Endodermal cell (in vitro differentiated cells): ENCODE measurements around the gene GM2A. TPM values are rescaled to one million over a fixed set of nuclear protein-coding genes. Genes with fewer than 3 reads are reported as not detected.
A peak's percentile ranks its signal among the peaks of the same experiment; 100 is the strongest.

Experiments
- DNase-seq: peaks from one replicate; pipeline ENCODE4 v3.0.0-alpha.2; 2017
- H3K27ac ChIP-seq: 2 replicates; pipeline ENCODE4 v1.5.1; 2013; ENCODE audit warnings: mild to moderate bottlenecking, low read depth, low read length, moderate library complexity
- H3K27me3 ChIP-seq: 2 replicates; pipeline ENCODE4 v1.6.1; 2013; ENCODE audit warnings: mild to moderate bottlenecking, low read length, moderate library complexity; ENCODE audit not compliant: insufficient read depth, control insufficient read depth, poor library complexity, severe bottlenecking
- H3K36me3 ChIP-seq: 2 replicates; pipeline ENCODE4 v1.7.0; 2013; ENCODE audit warnings: mild to moderate bottlenecking, low read length, moderate library complexity; ENCODE audit not compliant: control insufficient read depth, insufficient read depth
- H3K4me1 ChIP-seq: one replicate; pipeline ENCODE4 v1.7.0; 2013; ENCODE audit warnings: low read length; ENCODE audit not compliant: control insufficient read depth, insufficient read depth
- H3K4me3 ChIP-seq: 2 replicates; pipeline ENCODE4 v1.5.1; 2013; ENCODE audit warnings: mild to moderate bottlenecking, low read length, moderate library complexity
- H3K9ac ChIP-seq: 2 replicates; pipeline ENCODE4 v1.6.1; 2013; ENCODE audit warnings: mild to moderate bottlenecking, low read length, moderate library complexity; ENCODE audit not compliant: poor library complexity, severe bottlenecking; ENCODE audit errors: extremely low read depth
- H3K9me3 ChIP-seq: 2 replicates; pipeline ENCODE4 v1.6.1; 2013; ENCODE audit warnings: mild to moderate bottlenecking, low read length, moderate library complexity; ENCODE audit not compliant: control insufficient read depth
- H3K27ac Mint-ChIP-seq: 2 replicates; pipeline ENCODE4 v1.8.0; 2020; ENCODE audit warnings: mixed read lengths
- H3K27me3 Mint-ChIP-seq: 2 replicates; pipeline ENCODE4 v1.8.0; 2021; ENCODE audit warnings: mild to moderate bottlenecking, mixed read lengths; ENCODE audit not compliant: insufficient read depth
- H3K36me3 Mint-ChIP-seq: 2 replicates; pipeline ENCODE4 v1.8.0; 2020; ENCODE audit warnings: low read depth, mixed read lengths
- H3K4me1 Mint-ChIP-seq: 2 replicates; pipeline ENCODE4 v1.8.0; 2020; ENCODE audit warnings: mixed read lengths
- H3K4me3 Mint-ChIP-seq: 2 replicates; pipeline ENCODE4 v1.8.0; 2020; ENCODE audit warnings: mild to moderate bottlenecking, moderate library complexity, mixed read lengths
- H3K9me3 Mint-ChIP-seq: 2 replicates; pipeline ENCODE4 v1.8.0; 2020; ENCODE audit warnings: mild to moderate bottlenecking, mixed read lengths
- WGBS, 2 experiments: methylation state at CpG; one replicate each; pipeline versions ENCODE4 v1.1.5 to v1.1.7; 2013; ENCODE audit warnings: missing lambda C conversion rate in 2 of 2, mixed read lengths in 1 of 2; ENCODE audit not compliant: insufficient coverage in 1 of 2, insufficient read length in 1 of 2; 5-methylcytosine and 5-hydroxymethylcytosine counted together
- total RNA-seq, 2 donors: library from RNA; stranded (reverse); fragmentation: NEBNext Ultra II Directional in 1 of 2; extraction: Animal tissue kit (Norgen Biotek cat#: 25700) in 1 of 2; gene quantifications; 2 replicates in 1 of 2; 3 replicates in 1 of 2; pipeline ENCODE4 v1.2.1, GENCODE V29; 2021
- TF ChIP-seq, protein P1 (sequence below): fragments of 200-600 bp; sonication (generic); conservative IDR thresholded peaks from 2 replicates; pipeline ENCODE4 v1.5.0; 2021; ENCODE audit warnings: antibody characterized with exemption, mild to moderate bottlenecking

GM2A gene
- total RNA-seq, 2 donors from 2014 or later = 40.7 to 55.2 TPM

DNA sequence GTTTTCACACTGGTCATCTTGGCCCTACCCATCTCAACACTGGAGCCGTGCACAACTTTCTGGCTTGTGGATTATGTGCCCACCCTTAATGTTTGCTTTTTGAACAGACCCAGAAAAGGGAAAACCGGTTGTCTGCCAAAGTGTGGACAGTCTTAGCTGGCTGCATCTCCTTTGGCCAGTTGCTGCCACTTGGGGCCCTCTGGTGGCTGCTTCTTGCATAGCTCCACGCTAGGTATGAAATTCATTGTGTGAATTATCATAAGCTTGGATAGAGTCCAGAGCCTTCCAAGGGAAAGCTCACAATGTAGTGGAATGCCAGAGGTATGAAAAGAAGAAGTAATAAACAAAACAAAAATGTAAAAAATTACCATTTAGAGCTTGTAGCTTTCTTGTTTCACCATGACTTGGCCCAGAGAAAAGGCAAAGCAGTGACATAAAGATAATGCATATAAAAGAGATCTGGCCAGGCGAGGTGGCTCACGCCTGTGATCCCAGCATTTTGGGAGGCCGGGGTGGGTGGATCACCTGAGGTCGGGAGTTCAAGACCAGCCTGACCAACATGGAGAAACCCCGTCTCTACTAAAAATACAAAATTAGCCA lies 63.1 kb downstream of the GM2A start:
- no peak overlapping the region for H3K4me3 ChIP-seq
- no peak overlapping the region for H3K27ac ChIP-seq
- Mint-ChIP-seq H3K27ac (no peak overlapping the region), H3K27me3 (no peaks in the 10 kb centered on the region), H3K9me3 (peaks cover 5% of the 10 kb centered on the region), H3K4me3 (no peak overlapping the region), H3K36me3 (no peaks in the 10 kb centered on the region), H3K4me1 (peaks cover 56% of the 10 kb centered on the region)
- WGBS, 2 experiments = 63 to 72% methylated on average over 4 to 8 of the region's 8 CpGs
- no peak overlapping the region for H3K9ac ChIP-seq
- DNase-seq = peak; percentile 90
- TF ChIP-seq, protein P1, sequence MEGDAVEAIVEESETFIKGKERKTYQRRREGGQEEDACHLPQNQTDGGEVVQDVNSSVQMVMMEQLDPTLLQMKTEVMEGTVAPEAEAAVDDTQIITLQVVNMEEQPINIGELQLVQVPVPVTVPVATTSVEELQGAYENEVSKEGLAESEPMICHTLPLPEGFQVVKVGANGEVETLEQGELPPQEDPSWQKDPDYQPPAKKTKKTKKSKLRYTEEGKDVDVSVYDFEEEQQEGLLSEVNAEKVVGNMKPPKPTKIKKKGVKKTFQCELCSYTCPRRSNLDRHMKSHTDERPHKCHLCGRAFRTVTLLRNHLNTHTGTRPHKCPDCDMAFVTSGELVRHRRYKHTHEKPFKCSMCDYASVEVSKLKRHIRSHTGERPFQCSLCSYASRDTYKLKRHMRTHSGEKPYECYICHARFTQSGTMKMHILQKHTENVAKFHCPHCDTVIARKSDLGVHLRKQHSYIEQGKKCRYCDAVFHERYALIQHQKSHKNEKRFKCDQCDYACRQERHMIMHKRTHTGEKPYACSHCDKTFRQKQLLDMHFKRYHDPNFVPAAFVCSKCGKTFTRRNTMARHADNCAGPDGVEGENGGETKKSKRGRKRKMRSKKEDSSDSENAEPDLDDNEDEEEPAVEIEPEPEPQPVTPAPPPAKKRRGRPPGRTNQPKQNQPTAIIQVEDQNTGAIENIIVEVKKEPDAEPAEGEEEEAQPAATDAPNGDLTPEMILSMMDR = peak; percentile 95
- no peaks in the 10 kb centered on the region for H3K27me3 ChIP-seq
- H3K4me1 ChIP-seq = peaks cover 4% of the 10 kb centered on the region
- H3K36me3 ChIP-seq = no peaks in the 10 kb centered on the region
- H3K9me3 ChIP-seq = peaks cover 11% of the 10 kb centered on the region

GRCh38 chr5:151317871-151318270 lies 64.9 kb downstream of the GM2A start:
- peaks cover 2% of the 10 kb centered on the region for H3K36me3 Mint-ChIP-seq
- WGBS, 2 experiments = 81 to 94% methylated on average over 2 of the region's 2 CpGs
- no peaks in the 10 kb centered on the region for H3K9me3 Mint-ChIP-seq
- H3K4me3 ChIP-seq = no peak overlapping the region
- TF ChIP-seq, protein P1 = no peak
- no peak overlapping the region for H3K27ac ChIP-seq
- peaks cover 43% of the 10 kb centered on the region for H3K4me1 Mint-ChIP-seq
- no peak for DNase-seq
- H3K27me3 ChIP-seq = no peaks in the 10 kb centered on the region
- H3K4me1 ChIP-seq = no peaks in the 10 kb centered on the region
- H3K36me3 ChIP-seq = no peaks in the 10 kb centered on the region
- H3K9me3 ChIP-seq = no peaks in the 10 kb centered on the region
- H3K4me3 Mint-ChIP-seq = no peak overlapping the region
- no peak overlapping the region for H3K9ac ChIP-seq
- no peak overlapping the region for H3K27ac Mint-ChIP-seq
- H3K27me3 Mint-ChIP-seq = no peaks in the 10 kb centered on the region

DNA sequence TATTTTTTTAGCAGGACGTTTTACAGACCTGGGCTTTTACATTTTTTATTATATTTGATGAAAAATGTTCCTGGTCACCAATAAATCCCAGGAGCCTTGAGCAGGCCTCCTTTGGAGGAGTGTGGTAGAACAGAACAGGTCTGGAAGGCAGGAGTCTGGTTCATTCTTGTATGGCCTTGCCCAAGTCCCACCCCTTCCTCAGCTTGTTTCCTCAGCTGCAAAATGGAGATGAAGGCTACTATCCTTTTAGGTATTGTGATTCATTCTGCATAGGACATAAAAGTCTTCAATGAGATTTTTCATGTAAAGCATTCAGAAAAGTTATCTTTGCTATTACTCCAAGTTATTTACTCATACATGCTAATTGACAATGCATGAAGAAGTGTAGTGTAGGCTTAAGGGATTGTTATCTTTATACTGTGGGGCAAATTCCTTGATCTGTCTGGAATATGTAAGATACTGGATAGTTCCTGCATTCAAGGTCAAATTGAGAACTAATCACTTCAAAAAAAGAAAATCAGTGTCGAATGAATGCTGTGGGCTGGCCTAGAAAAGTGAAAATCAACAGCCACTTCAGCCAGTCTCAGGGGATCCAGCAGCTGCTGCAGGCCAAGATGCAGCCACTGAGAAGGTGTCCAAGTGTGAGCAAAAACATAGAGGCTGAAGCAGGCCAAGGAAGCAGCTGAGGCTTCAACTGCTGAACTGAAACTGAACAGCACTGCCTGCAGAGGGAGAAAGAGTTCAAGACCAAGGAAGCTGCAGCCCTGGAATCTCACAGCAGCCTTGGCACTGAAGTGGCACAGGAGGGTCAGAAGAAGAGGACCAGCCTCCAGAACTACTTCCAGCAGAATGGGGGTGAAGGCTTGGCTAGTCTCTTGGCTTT lies 66.1 kb downstream of the GM2A start:
- TF ChIP-seq, protein P1 = peak; percentile 69

More for the DNA sequence above, 66.1 kb downstream of the GM2A start:
- no peak overlapping the region for H3K4me3 ChIP-seq
- 80 to 100% methylated on average over 1 to 2 of the region's 2 CpGs for WGBS, 2 experiments
- H3K36me3 ChIP-seq = no peaks in the 10 kb centered on the region
- DNase-seq = peak; percentile 67
- Mint-ChIP-seq H3K36me3 (peaks cover 2% of the 10 kb centered on the region), H3K4me3 (no peak overlapping the region), H3K27ac (no peak overlapping the region), H3K9me3 (no peaks in the 10 kb centered on the region), H3K4me1 (peaks cover 32% of the 10 kb centered on the region), H3K27me3 (no peaks in the 10 kb centered on the region)
- H3K27me3 ChIP-seq = no peaks in the 10 kb centered on the region
- H3K27ac ChIP-seq = no peak overlapping the region
- H3K4me1 ChIP-seq = no peaks in the 10 kb centered on the region
- no peak overlapping the region for H3K9ac ChIP-seq
- H3K9me3 ChIP-seq = no peaks in the 10 kb centered on the region

Other genes starting within 250 kb of the GM2A start
- gene GPX3, start 232.6 kb upstream of the GM2A start, total RNA-seq = 10 to 100 TPM; 44.9 to 47.1 TPM
- 10 to 100 TPM; 51.3 to 52.2 TPM for gene TNIP1, start 172.2 kb upstream of the GM2A start, total RNA-seq
- gene ANXA6, start 95.4 kb upstream of the GM2A start, total RNA-seq = 100 to 1,000 TPM; 204 to 235 TPM
- gene CCDC69, start 29.1 kb upstream of the GM2A start, total RNA-seq = 1 to 10 TPM; 4.4 to 6.4 TPM
- not detected for gene SLC36A3, start 50.6 kb downstream of the GM2A start, total RNA-seq
- 1 to 10 TPM in 1 of 2 donors, not detected in 1; 1.4 TPM for gene SLC36A2, start 94.4 kb downstream of the GM2A start, total RNA-seq
- gene SLC36A1, start 194.4 kb downstream of the GM2A start, total RNA-seq = 10 to 100 TPM; 15.4 to 33.3 TPM